Measurements from ENCODE around the gene SMAD7. TPM values are rescaled to one million over a fixed set of nuclear protein-coding genes. Genes with fewer than 3 reads are reported as not detected.
"Not testable (repeated sequence)": the region's sequence is repeated elsewhere in the genome, so short reads cannot be mapped to it uniquely, and the experiment has no call there.

The SMAD7 gene
- total RNA-seq, 4 donors from 2014 or later: 9.1 to 13.4 (median 10.8) TPM

GRCh38 chr18:48871391-48872166 is 79.2 kb downstream of the SMAD7 start:
- DNase-seq: no peak
- ATAC-seq: no peak

GRCh38 chr18:48870926-48871325 is 79.8 kb downstream of the SMAD7 start:
- H3K36me3 ChIP-seq; H3K4me3 ChIP-seq; intact Hi-C loops (cut with DNase I; ENCODE audit: low total_unique reads); H3K27ac ChIP-seq; ATAC-seq; DNase-seq; H3K9me3 ChIP-seq; in situ Hi-C loops (cut with MboI; ENCODE audit: low sequenced_read_pairs in 4 of 4); H3K27me3 ChIP-seq; H3K4me1 ChIP-seq: not testable (repeated sequence)

More at GRCh38 chr18:48871391-48872166, 79.2 kb downstream of the SMAD7 start:
- Histone ChIP-seq H3K27ac (no peak overlapping the region), H3K36me3 (no peaks in the 10 kb centered on the region), H3K4me1 (peaks cover 2% of the 10 kb centered on the region in 2 donors), H3K27me3 (no peaks in the 10 kb centered on the region), H3K9me3 (no peaks in the 10 kb centered on the region), H3K4me3 (no peak overlapping the region)
- intact Hi-C loops (cut with DNase I; ENCODE audit: low total_unique reads): no loop called here
- no peak for TF ChIP-seq POLR2A (IDR thresholded peaks at IDR 0.05)
- TF ChIP-seq CTCF (IDR thresholded peaks at IDR 0.05 in 4 of 5, conservative IDR thresholded peaks at IDR 0.05 in 1 of 5): no peak
- in situ Hi-C loops (cut with MboI; ENCODE audit: low sequenced_read_pairs in 4 of 4): no loop called here

Data from gastrocnemius medialis (tissue), 4 donors.